ENCODE measurements around the gene C1orf74. TPM values are rescaled to one million over a fixed set of nuclear protein-coding genes. Genes with fewer than 3 reads are reported as not detected.

C1orf74 gene
- total RNA-seq, 1 experiment from 2014 or later = 5.6 TPM

GRCh38 chr1:209769171-209769904, 15.0 kb downstream of the C1orf74 start:
- ChIA-PET RAD21 (ENCODE audit: low non-redundant PET in 1 of 2, low total read pairs in 2 of 2, uncharacterized antibody in 2 of 2, unreplicated experiment in 2 of 2) (no interaction called here), CTCF (no interaction called here), POLR2A (no interaction called here)
- no peaks in the 10 kb centered on the region for H4K20me1 ChIP-seq (ENCODE audit: insufficient read depth)
- no peaks in the 10 kb centered on the region for H3K9me2 ChIP-seq (ENCODE audit: insufficient read depth)
- BruUV-seq (replicated peaks) = no TSS peak
- no peak overlapping the region for H3K27ac ChIP-seq (ENCODE audit: low read depth, low read length)
- intact Hi-C loops (cut with micrococcal nuclease) = no loop called here
- H3K79me2 ChIP-seq (ENCODE audit: insufficient read depth, low read length) = no peaks in the 10 kb centered on the region
- no peak overlapping the region for H2AFZ ChIP-seq (ENCODE audit: low read depth, low read length, poor library complexity, severe bottlenecking)
- no peak overlapping the region for H3K4me2 ChIP-seq (ENCODE audit: low read length)
- H3K36me3 ChIP-seq (ENCODE audit: control insufficient read depth in 1 of 2, insufficient read depth in 2 of 2, low read length in 2 of 2) = no peaks in the 10 kb centered on the region
- TF ChIP-seq CEBPB (IDR thresholded peaks at IDR 0.05; ENCODE audit: low read depth) = no peak
- TF ChIP-seq EGR1 (IDR thresholded peaks at IDR 0.05; ENCODE audit: low read depth) = no peak
- no peak for TF ChIP-seq SIN3A (IDR thresholded peaks at IDR 0.05; ENCODE audit: low read depth)
- no peak for TF ChIP-seq POLR2A (IDR thresholded peaks at IDR 0.05; ENCODE audit: borderline replicate concordance, extremely low read depth, insufficient read depth, insufficient read length)
- no peak for TF ChIP-seq ZBTB33 (IDR thresholded peaks at IDR 0.05; ENCODE audit: extremely low read depth, insufficient replicate concordance, low read length)
- TF ChIP-seq SP1 (IDR thresholded peaks at IDR 0.05; ENCODE audit: low read depth) = no peak
- no peak for TF ChIP-seq REST (IDR thresholded peaks at IDR 0.05; ENCODE audit: low read depth)
- no peak for TF ChIP-seq TCF7L2 (IDR thresholded peaks at IDR 0.05; ENCODE audit: borderline replicate concordance, extremely low read depth, insufficient read depth, insufficient read length)
- no peak for TF ChIP-seq SRF (IDR thresholded peaks at IDR 0.05; ENCODE audit: low read depth)
- TF ChIP-seq MAX (IDR thresholded peaks at IDR 0.05) = no peak
- TF ChIP-seq RAD21 (IDR thresholded peaks at IDR 0.05; ENCODE audit: low read depth) = no peak
- no peak for TF ChIP-seq ZNF274 (IDR thresholded peaks at IDR 0.05; ENCODE audit: low read depth, low read length)
- TF ChIP-seq FOSL1 (IDR thresholded peaks at IDR 0.05; ENCODE audit: low read depth) = no peak
- TF ChIP-seq YY1 (IDR thresholded peaks at IDR 0.05; ENCODE audit: extremely low read depth, insufficient replicate concordance, low read depth, low read length) = no peak
- TF ChIP-seq JUND (IDR thresholded peaks at IDR 0.05) = no peak
- TF ChIP-seq EZH2 (IDR thresholded peaks at IDR 0.05) = no peak
- ATAC-seq (no peak), DNase-seq (ENCODE audit: low read depth, low spot score) (no peak)
- H3K27me3 ChIP-seq (ENCODE audit: insufficient read depth, low read length) = no peaks in the 10 kb centered on the region
- no peak overlapping the region for H3K4me3 ChIP-seq (replicated peaks in 1 of 2; ENCODE audit: low read depth in 1 of 2, low read length in 2 of 2)
- H3K4me1 ChIP-seq (ENCODE audit: control insufficient read depth in 1 of 2, insufficient read depth in 2 of 2, low read length in 2 of 2) = no peaks in the 10 kb centered on the region
- H3K9me3 ChIP-seq (ENCODE audit: control insufficient read depth in 1 of 2, insufficient read depth in 1 of 2, low read depth in 1 of 2, low read length in 2 of 2) = no peaks in the 10 kb centered on the region; a peak in 1 of 4 replicates
- no peak overlapping the region for H3K9ac ChIP-seq (ENCODE audit: low read length)
